ENCODE measurements around the gene CRB3.

GRCh38 chr19:6429419-6430221 lies 34.5 kb upstream of the CRB3 start:
- TF ChIP-seq YY1 (IDR thresholded peaks at IDR 0.05; ENCODE audit: insufficient read depth, insufficient read length) (no peak), ZNF274 (IDR thresholded peaks at IDR 0.05; ENCODE audit: low read depth, low read length) (no peak)
